WTC11 (cell line): ENCODE data around the gene AIDA.

Experiments
- ATF3 ChIP-seq: sonication (generic); formaldehyde crosslinking; conservative IDR thresholded peaks from 2 replicates; pipeline ENCODE4 v1.8.1; 2022; ENCODE audit warnings: mild to moderate bottlenecking, missing genetic modification reagents
- CREM ChIP-seq: sonication (generic); formaldehyde crosslinking; IDR thresholded peaks from 2 replicates; pipeline ENCODE4 v1.8.1; 2022; ENCODE audit warnings: mild to moderate bottlenecking, missing genetic modification reagents, moderate library complexity
- ETV6 ChIP-seq: sonication (generic); formaldehyde crosslinking; IDR thresholded peaks from 2 replicates; pipeline ENCODE4 v1.8.1; 2022; ENCODE audit warnings: mild to moderate bottlenecking, missing genetic modification reagents
- FOXK1 ChIP-seq: sonication (generic); formaldehyde crosslinking; IDR thresholded peaks from 2 replicates; pipeline ENCODE4 v1.8.0; 2022; ENCODE audit warnings: mild to moderate bottlenecking, moderate library complexity, missing genetic modification reagents
- JUN ChIP-seq: sonication (generic); formaldehyde crosslinking; IDR thresholded peaks from 2 replicates; pipeline ENCODE4 v1.8.0; 2023; ENCODE audit warnings: mild to moderate bottlenecking, missing genetic modification reagents
- KAT7 ChIP-seq: sonication (generic); formaldehyde crosslinking; IDR thresholded peaks from 2 replicates; pipeline ENCODE4 v1.8.1; 2023; ENCODE audit warnings: missing genetic modification reagents, mild to moderate bottlenecking, borderline replicate concordance
- SMAD4 ChIP-seq: sonication (generic); formaldehyde crosslinking; IDR thresholded peaks from 2 replicates; pipeline ENCODE4 v1.8.0; 2022; ENCODE audit warnings: mild to moderate bottlenecking, missing genetic modification reagents
- TEAD4 ChIP-seq: sonication (generic); formaldehyde crosslinking; IDR thresholded peaks from 2 replicates; pipeline ENCODE4 v1.8.0; 2022; ENCODE audit warnings: mild to moderate bottlenecking, missing genetic modification reagents
- USF1 ChIP-seq: sonication (generic); formaldehyde crosslinking; IDR thresholded peaks from 2 replicates; pipeline ENCODE4 v1.8.0; 2022; ENCODE audit warnings: mild to moderate bottlenecking, missing genetic modification reagents
- ZNF232 ChIP-seq: sonication (generic); formaldehyde crosslinking; IDR thresholded peaks from 2 replicates; pipeline ENCODE4 v1.8.0; 2022; ENCODE audit warnings: mild to moderate bottlenecking, missing genetic modification reagents
- TF ChIP-seq, protein P1 (sequence below): fragments of 200-600 bp; IDR thresholded peaks from 2 replicates; pipeline ENCODE4 v1.8.0; 2022; ENCODE audit warnings: antibody characterized with exemption
- TF ChIP-seq, protein P2 (sequence below): fragments of 250-450 bp; sonication (Bioruptor Pico); IDR thresholded peaks from 2 replicates; pipeline ENCODE4 v2.1.2; 2022; ENCODE audit warnings: mild to moderate bottlenecking, moderate library complexity
- TF ChIP-seq, protein P3 (sequence below): sonication (generic); formaldehyde crosslinking; IDR thresholded peaks from 2 replicates; pipeline ENCODE4 v1.8.1; 2023; ENCODE audit warnings: mild to moderate bottlenecking, missing genetic modification reagents, moderate library complexity

DNA sequence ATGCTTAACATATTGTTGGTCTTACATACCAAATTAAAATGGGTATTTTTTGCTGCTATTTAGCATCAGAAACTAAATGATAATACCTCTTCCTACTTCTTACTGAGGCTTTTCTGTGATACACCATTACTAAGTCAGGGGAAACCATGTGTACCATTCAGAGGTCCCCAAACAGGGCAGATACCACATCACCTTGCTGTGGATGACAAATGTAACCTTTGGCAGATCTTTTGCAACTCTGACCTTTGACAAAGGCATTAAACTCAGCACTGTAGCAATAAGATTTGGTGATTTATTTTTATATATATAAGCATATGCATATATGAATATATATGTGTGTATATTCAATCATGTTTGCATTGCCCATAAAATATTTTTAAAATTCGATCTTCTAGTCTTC, 27.6 kb upstream of the AIDA start:
- TF ChIP-seq CREM (CRISPR knock-in tag) = no peak
- no peak for TF ChIP-seq TEAD4 (CRISPR knock-in tag)
- TF ChIP-seq, protein P1, sequence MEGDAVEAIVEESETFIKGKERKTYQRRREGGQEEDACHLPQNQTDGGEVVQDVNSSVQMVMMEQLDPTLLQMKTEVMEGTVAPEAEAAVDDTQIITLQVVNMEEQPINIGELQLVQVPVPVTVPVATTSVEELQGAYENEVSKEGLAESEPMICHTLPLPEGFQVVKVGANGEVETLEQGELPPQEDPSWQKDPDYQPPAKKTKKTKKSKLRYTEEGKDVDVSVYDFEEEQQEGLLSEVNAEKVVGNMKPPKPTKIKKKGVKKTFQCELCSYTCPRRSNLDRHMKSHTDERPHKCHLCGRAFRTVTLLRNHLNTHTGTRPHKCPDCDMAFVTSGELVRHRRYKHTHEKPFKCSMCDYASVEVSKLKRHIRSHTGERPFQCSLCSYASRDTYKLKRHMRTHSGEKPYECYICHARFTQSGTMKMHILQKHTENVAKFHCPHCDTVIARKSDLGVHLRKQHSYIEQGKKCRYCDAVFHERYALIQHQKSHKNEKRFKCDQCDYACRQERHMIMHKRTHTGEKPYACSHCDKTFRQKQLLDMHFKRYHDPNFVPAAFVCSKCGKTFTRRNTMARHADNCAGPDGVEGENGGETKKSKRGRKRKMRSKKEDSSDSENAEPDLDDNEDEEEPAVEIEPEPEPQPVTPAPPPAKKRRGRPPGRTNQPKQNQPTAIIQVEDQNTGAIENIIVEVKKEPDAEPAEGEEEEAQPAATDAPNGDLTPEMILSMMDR = no peak
- TF ChIP-seq ATF3 (CRISPR knock-in tag) = no peak
- TF ChIP-seq, protein P2, sequence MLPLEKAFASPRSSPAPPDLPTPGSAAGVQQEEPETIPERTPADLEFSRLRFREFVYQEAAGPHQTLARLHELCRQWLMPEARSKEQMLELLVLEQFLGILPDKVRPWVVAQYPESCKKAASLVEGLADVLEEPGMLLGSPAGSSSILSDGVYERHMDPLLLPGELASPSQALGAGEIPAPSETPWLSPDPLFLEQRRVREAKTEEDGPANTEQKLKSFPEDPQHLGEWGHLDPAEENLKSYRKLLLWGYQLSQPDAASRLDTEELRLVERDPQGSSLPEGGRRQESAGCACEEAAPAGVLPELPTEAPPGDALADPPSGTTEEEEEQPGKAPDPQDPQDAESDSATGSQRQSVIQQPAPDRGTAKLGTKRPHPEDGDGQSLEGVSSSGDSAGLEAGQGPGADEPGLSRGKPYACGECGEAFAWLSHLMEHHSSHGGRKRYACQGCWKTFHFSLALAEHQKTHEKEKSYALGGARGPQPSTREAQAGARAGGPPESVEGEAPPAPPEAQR (CRISPR knock-in tag) = no peak
- TF ChIP-seq ZNF232 (CRISPR knock-in tag) = no peak
- TF ChIP-seq USF1 (CRISPR knock-in tag) = no peak
- TF ChIP-seq KAT7 (CRISPR knock-in tag) = no peak
- TF ChIP-seq, protein P3, sequence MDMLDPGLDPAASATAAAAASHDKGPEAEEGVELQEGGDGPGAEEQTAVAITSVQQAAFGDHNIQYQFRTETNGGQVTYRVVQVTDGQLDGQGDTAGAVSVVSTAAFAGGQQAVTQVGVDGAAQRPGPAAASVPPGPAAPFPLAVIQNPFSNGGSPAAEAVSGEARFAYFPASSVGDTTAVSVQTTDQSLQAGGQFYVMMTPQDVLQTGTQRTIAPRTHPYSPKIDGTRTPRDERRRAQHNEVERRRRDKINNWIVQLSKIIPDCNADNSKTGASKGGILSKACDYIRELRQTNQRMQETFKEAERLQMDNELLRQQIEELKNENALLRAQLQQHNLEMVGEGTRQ (CRISPR knock-in tag) = no peak
- no peak for TF ChIP-seq JUN (CRISPR knock-in tag)
- no peak for TF ChIP-seq FOXK1
- no peak for TF ChIP-seq SMAD4
- TF ChIP-seq ETV6 (CRISPR knock-in tag) = no peak
